ENCODE results near the gene ADGRG3.

- TF ChIP-seq CTCF (IDR thresholded peaks at IDR 0.05) (no peak), ZFX (IDR thresholded peaks at IDR 0.05; ENCODE audit: borderline replicate concordance) (no peak)
Observed at GRCh38 chr16:57661936-57662906, 5.9 kb upstream of the ADGRG3 start.
